Neural cell (in vitro differentiated cells): Measurements from ENCODE around the gene KLHL3. TPM values are rescaled to one million over a fixed set of nuclear protein-coding genes. Genes with fewer than 3 reads are reported as not detected.

Experiments used
- H2AFZ ChIP-seq: fragments of 200-600, 300-800 bp; sonication (generic), shearing (Covaris generic); 2 replicates; pipeline ENCODE4 v1.6.0; 2014; ENCODE audit warnings: low read depth, mild to moderate bottlenecking, antibody characterized with exemption, low read length, moderate library complexity
- H3F3A ChIP-seq: fragments of 200-600 bp; shearing (Covaris generic); 2 replicates; pipeline ENCODE4 v1.6.1; 2016; ENCODE audit warnings: mild to moderate bottlenecking, moderate library complexity, mixed read lengths, antibody characterized with exemption, low read length; ENCODE audit not compliant: insufficient read depth, poor library complexity, severe bottlenecking
- H3K27ac ChIP-seq: fragments of 200-600, 300-800 bp; sonication (generic), shearing (Covaris generic); 2 replicates; pipeline ENCODE4 v1.5.1; 2014; ENCODE audit warnings: mild to moderate bottlenecking, low read length, moderate library complexity
- H3K27me3 ChIP-seq: fragments of 300-800, 200-600 bp; sonication (generic), shearing (Covaris generic); 2 replicates; pipeline ENCODE4 v1.6.0; 2014; ENCODE audit warnings: mild to moderate bottlenecking, low read depth, low read length, moderate library complexity; ENCODE audit not compliant: insufficient read depth
- H3K36me3 ChIP-seq: fragments of 300-800, 200-600 bp; sonication (generic), shearing (Covaris generic); 2 replicates; pipeline ENCODE4 v1.5.1; 2014; ENCODE audit warnings: mild to moderate bottlenecking, antibody characterized with exemption, low read length, moderate library complexity; ENCODE audit not compliant: insufficient read depth
- H3K4me2 ChIP-seq: fragments of 300-800, 200-600 bp; sonication (generic), shearing (Covaris generic); 2 replicates; pipeline ENCODE4 v1.6.0; 2014; ENCODE audit warnings: mild to moderate bottlenecking, low read length
- H3K4me3 ChIP-seq: fragments of 300-800, 200-600 bp; sonication (generic), shearing (Covaris generic); 2 replicates; pipeline ENCODE4 v1.5.1; 2014; ENCODE audit warnings: mild to moderate bottlenecking, low read length, moderate library complexity
- H3K79me2 ChIP-seq: fragments of 200-600 bp; shearing (Covaris generic); replicated peaks from 2 replicates; pipeline ENCODE4 v1.6.0; 2014; ENCODE audit warnings: mild to moderate bottlenecking, low read length, moderate library complexity; ENCODE audit not compliant: insufficient read depth
- H3K9ac ChIP-seq: fragments of 300-800, 200-600 bp; sonication (generic), shearing (Covaris generic); 2 replicates; pipeline ENCODE4 v1.6.1; 2016; ENCODE audit warnings: mild to moderate bottlenecking, low read length, mixed read lengths
- H3K9me2 ChIP-seq: fragments of 200-600 bp; shearing (Covaris generic); 2 replicates; pipeline ENCODE4 v1.6.1; 2016; ENCODE audit warnings: mild to moderate bottlenecking, low read length, mixed read lengths; ENCODE audit not compliant: insufficient read depth
- H3K9me3 ChIP-seq: fragments of 200-600, 300-800 bp; sonication (generic), shearing (Covaris generic); 2 replicates; pipeline ENCODE4 v1.6.1; 2016; ENCODE audit warnings: mild to moderate bottlenecking, mixed run types, low read length, moderate library complexity, mixed read lengths
- H4K20me1 ChIP-seq: fragments of 200-600 bp; shearing (Covaris generic); 2 replicates; pipeline ENCODE4 v1.6.1; 2016; ENCODE audit warnings: mild to moderate bottlenecking, mixed run types; ENCODE audit not compliant: insufficient read depth
- EP300 ChIP-seq: fragments of 450-650 bp; conservative IDR thresholded peaks from 2 replicates; pipeline ENCODE4 v1.6.1; 2014; ENCODE audit warnings: antibody characterized with exemption, mild to moderate bottlenecking, moderate library complexity; ENCODE audit not compliant: poor library complexity, severe bottlenecking
- EZH2 ChIP-seq: fragments of 200-600, 300-800 bp; shearing (Covaris generic), sonication (generic); IDR thresholded peaks from 2 replicates; pipeline ENCODE4 v1.6.1; 2014; ENCODE audit warnings: antibody characterized with exemption, low read length, borderline replicate concordance, mild to moderate bottlenecking; ENCODE audit not compliant: insufficient read depth, poor library complexity, severe bottlenecking
- MXI1 ChIP-seq: fragments of 450-650 bp; conservative IDR thresholded peaks from 2 replicates; pipeline ENCODE4 v1.6.1; 2014; ENCODE audit warnings: antibody characterized with exemption, mild to moderate bottlenecking; ENCODE audit not compliant: poor library complexity, severe bottlenecking
- POLR2AphosphoS5 ChIP-seq: IDR thresholded peaks from 2 replicates; pipeline ENCODE4 v1.6.1; 2012
- RAD21 ChIP-seq: fragments of 450-650 bp; conservative IDR thresholded peaks from 2 replicates; pipeline ENCODE4 v1.6.1; 2014; ENCODE audit warnings: antibody characterized with exemption, mild to moderate bottlenecking, moderate library complexity
- SMC3 ChIP-seq: fragments of 450-650 bp; conservative IDR thresholded peaks from 2 replicates; pipeline ENCODE4 v1.6.1; 2014; ENCODE audit warnings: antibody characterized with exemption, mild to moderate bottlenecking, moderate library complexity; ENCODE audit not compliant: poor library complexity
- TAF1 ChIP-seq: IDR thresholded peaks from 2 replicates; pipeline ENCODE4 v1.6.1; 2012; ENCODE audit warnings: low read depth
- polyA plus RNA-seq: library from polyadenylated mRNA; depleted of rRNA; stranded (reverse); fragments of >200 nt; gene quantifications from 2 replicates; pipeline ENCODE4 v1.2.3, GENCODE V29; 2014
- TF ChIP-seq, protein P1 (sequence below): fragments of 450-650 bp; IDR thresholded peaks from 2 replicates; pipeline ENCODE4 v1.5.1; 2014; ENCODE audit warnings: antibody characterized with exemption, mild to moderate bottlenecking, moderate library complexity; ENCODE audit not compliant: poor library complexity, severe bottlenecking
- TF ChIP-seq, protein P2 (sequence below): IDR thresholded peaks from 2 replicates; pipeline ENCODE4 v1.6.1; 2012; ENCODE audit warnings: borderline replicate concordance

KLHL3 gene
- polyA plus RNA-seq, 1 donor from 2014 or later = 12.9 TPM

GRCh38 chr5:137741718-137742117 is 5.8 kb upstream of the KLHL3 start:
- no peak overlapping the region for H3K4me3 ChIP-seq
- no peaks in the 10 kb centered on the region for H3K9me2 ChIP-seq
- TF ChIP-seq, protein P1, sequence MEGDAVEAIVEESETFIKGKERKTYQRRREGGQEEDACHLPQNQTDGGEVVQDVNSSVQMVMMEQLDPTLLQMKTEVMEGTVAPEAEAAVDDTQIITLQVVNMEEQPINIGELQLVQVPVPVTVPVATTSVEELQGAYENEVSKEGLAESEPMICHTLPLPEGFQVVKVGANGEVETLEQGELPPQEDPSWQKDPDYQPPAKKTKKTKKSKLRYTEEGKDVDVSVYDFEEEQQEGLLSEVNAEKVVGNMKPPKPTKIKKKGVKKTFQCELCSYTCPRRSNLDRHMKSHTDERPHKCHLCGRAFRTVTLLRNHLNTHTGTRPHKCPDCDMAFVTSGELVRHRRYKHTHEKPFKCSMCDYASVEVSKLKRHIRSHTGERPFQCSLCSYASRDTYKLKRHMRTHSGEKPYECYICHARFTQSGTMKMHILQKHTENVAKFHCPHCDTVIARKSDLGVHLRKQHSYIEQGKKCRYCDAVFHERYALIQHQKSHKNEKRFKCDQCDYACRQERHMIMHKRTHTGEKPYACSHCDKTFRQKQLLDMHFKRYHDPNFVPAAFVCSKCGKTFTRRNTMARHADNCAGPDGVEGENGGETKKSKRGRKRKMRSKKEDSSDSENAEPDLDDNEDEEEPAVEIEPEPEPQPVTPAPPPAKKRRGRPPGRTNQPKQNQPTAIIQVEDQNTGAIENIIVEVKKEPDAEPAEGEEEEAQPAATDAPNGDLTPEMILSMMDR = no peak
- TF ChIP-seq EP300 = no peak
- TF ChIP-seq, protein P2, sequence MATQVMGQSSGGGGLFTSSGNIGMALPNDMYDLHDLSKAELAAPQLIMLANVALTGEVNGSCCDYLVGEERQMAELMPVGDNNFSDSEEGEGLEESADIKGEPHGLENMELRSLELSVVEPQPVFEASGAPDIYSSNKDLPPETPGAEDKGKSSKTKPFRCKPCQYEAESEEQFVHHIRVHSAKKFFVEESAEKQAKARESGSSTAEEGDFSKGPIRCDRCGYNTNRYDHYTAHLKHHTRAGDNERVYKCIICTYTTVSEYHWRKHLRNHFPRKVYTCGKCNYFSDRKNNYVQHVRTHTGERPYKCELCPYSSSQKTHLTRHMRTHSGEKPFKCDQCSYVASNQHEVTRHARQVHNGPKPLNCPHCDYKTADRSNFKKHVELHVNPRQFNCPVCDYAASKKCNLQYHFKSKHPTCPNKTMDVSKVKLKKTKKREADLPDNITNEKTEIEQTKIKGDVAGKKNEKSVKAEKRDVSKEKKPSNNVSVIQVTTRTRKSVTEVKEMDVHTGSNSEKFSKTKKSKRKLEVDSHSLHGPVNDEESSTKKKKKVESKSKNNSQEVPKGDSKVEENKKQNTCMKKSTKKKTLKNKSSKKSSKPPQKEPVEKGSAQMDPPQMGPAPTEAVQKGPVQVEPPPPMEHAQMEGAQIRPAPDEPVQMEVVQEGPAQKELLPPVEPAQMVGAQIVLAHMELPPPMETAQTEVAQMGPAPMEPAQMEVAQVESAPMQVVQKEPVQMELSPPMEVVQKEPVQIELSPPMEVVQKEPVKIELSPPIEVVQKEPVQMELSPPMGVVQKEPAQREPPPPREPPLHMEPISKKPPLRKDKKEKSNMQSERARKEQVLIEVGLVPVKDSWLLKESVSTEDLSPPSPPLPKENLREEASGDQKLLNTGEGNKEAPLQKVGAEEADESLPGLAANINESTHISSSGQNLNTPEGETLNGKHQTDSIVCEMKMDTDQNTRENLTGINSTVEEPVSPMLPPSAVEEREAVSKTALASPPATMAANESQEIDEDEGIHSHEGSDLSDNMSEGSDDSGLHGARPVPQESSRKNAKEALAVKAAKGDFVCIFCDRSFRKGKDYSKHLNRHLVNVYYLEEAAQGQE = no peak
- TF ChIP-seq SMC3 = no peak
- no peak for TF ChIP-seq POLR2AphosphoS5
- no peak for TF ChIP-seq MXI1
- no peak for TF ChIP-seq EZH2
- no peak for TF ChIP-seq TAF1
- no peak for TF ChIP-seq RAD21
- H3K27me3 ChIP-seq = no peaks in the 10 kb centered on the region
- no peaks in the 10 kb centered on the region for H3K79me2 ChIP-seq
- H3K9me3 ChIP-seq = no peaks in the 10 kb centered on the region
- no peaks in the 10 kb centered on the region for H3K36me3 ChIP-seq
- no peak overlapping the region for H3K9ac ChIP-seq
- H4K20me1 ChIP-seq = no peaks in the 10 kb centered on the region
- H3K4me2 ChIP-seq = no peak overlapping the region
- no peak overlapping the region for H3K27ac ChIP-seq
- H3F3A ChIP-seq = no peaks in the 10 kb centered on the region
- no peak overlapping the region for H2AFZ ChIP-seq

GRCh38 chr5:137739737-137740136 is 3.8 kb upstream of the KLHL3 start:
- H3K27ac ChIP-seq = no peak overlapping the region
- H3K9ac ChIP-seq = no peak overlapping the region
- no peaks in the 10 kb centered on the region for H3K36me3 ChIP-seq
- H3F3A ChIP-seq = peaks cover 5% of the 10 kb centered on the region
- no peaks in the 10 kb centered on the region for H3K27me3 ChIP-seq
- H3K4me2 ChIP-seq = no peak overlapping the region
- no peaks in the 10 kb centered on the region for H3K79me2 ChIP-seq
- H3K9me2 ChIP-seq = no peaks in the 10 kb centered on the region
- TF ChIP-seq EZH2 = no peak
- TF ChIP-seq, protein P2 = no peak
- TF ChIP-seq, protein P1 = no peak
- TF ChIP-seq SMC3 = no peak
- TF ChIP-seq RAD21 = no peak
- no peak for TF ChIP-seq TAF1
- H3K4me3 ChIP-seq = no peak overlapping the region
- H2AFZ ChIP-seq = no peak overlapping the region
- H4K20me1 ChIP-seq = no peaks in the 10 kb centered on the region
- H3K9me3 ChIP-seq = no peaks in the 10 kb centered on the region
